CD4-positive, alpha-beta T cell (primary cell): ENCODE measurements around the gene CAMTA1. TPM values are rescaled to one million over a fixed set of nuclear protein-coding genes. Genes with fewer than 3 reads are reported as not detected.
"Not testable (repeated sequence)": the region's sequence is repeated elsewhere in the genome, so short reads cannot be mapped to it uniquely, and the experiment has no call there.

Source experiments
- ATAC-seq: fragments of 200-7000 bp; cut with Tn5 transposase; one replicate; pipeline ENCODE4 v1.10.0; 2022; ENCODE audit warnings: mild to moderate bottlenecking; ENCODE audit not compliant: poor library complexity
- CTCF ChIA-PET: fragments of 350-600 bp; sonication (Branson Sonifier 250); formaldehyde crosslinking; loops from one replicate; lab custom pipeline; 2021; ENCODE audit warnings: antibody characterized with exemption, inconsistent platforms; lab: Charles Lee
- POLR2A ChIA-PET: fragments of 350-600 bp; sonication (Branson Sonifier 250); formaldehyde crosslinking; loops from one replicate; lab custom pipeline; 2021; ENCODE audit warnings: antibody characterized with exemption, inconsistent platforms; lab: Charles Lee
- DNase-seq, 14 experiments: peaks; one replicate each; pipeline ENCODE4 v3.0.0-alpha.2; 2013 to 2020; ENCODE audit warnings: mixed read lengths in 2 of 14
- H3K27ac ChIP-seq, 2 donors: one replicate each; pipeline versions ENCODE4 v1.5.1 to v1.7.0; 2013; ENCODE audit warnings: low read length in 2 of 2, low read depth in 1 of 2, mild to moderate bottlenecking in 1 of 2
- H3K27me3 ChIP-seq, 2 experiments: 1 replicate in 1 of 2; 2 replicates in 1 of 2; pipeline versions ENCODE4 v1.6.1 to v1.7.0; 2013; ENCODE audit warnings: low read length in 2 of 2, control low read depth in 1 of 2, mild to moderate bottlenecking in 1 of 2, moderate library complexity in 1 of 2; ENCODE audit not compliant: insufficient read depth in 2 of 2, control insufficient read depth in 1 of 2
- H3K36me3 ChIP-seq: one replicate; pipeline ENCODE4 v1.6.1; 2013; ENCODE audit warnings: low read length, control low read depth; ENCODE audit not compliant: insufficient read depth
- H3K4me1 ChIP-seq: one replicate; pipeline ENCODE4 v1.6.1; 2013; ENCODE audit warnings: low read length, control low read depth; ENCODE audit not compliant: insufficient read depth
- H3K4me3 ChIP-seq: one replicate; pipeline ENCODE4 v1.5.1; 2013; ENCODE audit warnings: mild to moderate bottlenecking, low read length, moderate library complexity
- H3K9me3 ChIP-seq, 2 experiments: 1 replicate in 1 of 2; 2 replicates in 1 of 2; pipeline versions ENCODE4 v1.6.1 to v1.7.0; 2013; ENCODE audit warnings: low read length in 2 of 2, mild to moderate bottlenecking in 2 of 2, control low read depth in 1 of 2, moderate library complexity in 1 of 2; ENCODE audit not compliant: control insufficient read depth in 1 of 2, insufficient read depth in 1 of 2
- H3K27ac Mint-ChIP-seq: one replicate; pipeline ENCODE4 v1.8.0; 2020; ENCODE audit warnings: mixed read lengths
- H3K27me3 Mint-ChIP-seq: one replicate; pipeline ENCODE4 v1.8.0; 2021; ENCODE audit warnings: mixed read lengths
- H3K36me3 Mint-ChIP-seq: one replicate; pipeline ENCODE4 v1.8.0; 2021; ENCODE audit warnings: low read depth, mixed read lengths
- H3K4me1 Mint-ChIP-seq: one replicate; pipeline ENCODE4 v1.8.0; 2021; ENCODE audit warnings: low read depth, mixed read lengths
- H3K4me3 Mint-ChIP-seq: one replicate; pipeline ENCODE4 v1.8.0; 2020; ENCODE audit warnings: mild to moderate bottlenecking, mixed read lengths
- H3K9me3 Mint-ChIP-seq: one replicate; pipeline ENCODE4 v1.8.0; 2020; ENCODE audit warnings: mixed read lengths
- CTCF ChIP-seq: fragments of 200-600 bp; IDR thresholded peaks from one replicate; pipeline ENCODE4 v1.8.0; 2022; ENCODE audit warnings: antibody characterized with exemption, mild to moderate bottlenecking
- intact Hi-C, 2 experiments: fragments of 100-400 bp; cut with DNase I in 1 of 2; cut with micrococcal nuclease in 1 of 2; formaldehyde crosslinking; loops; one replicate each; pipeline versions ENCODE4 v1.15.1 to v1.9.0; 2023 to 2025; cut with DNase I, micrococcal nuclease
- total RNA-seq, 174 experiments: library from RNA in 2 of 174; stranded (reverse) in 2 of 174; gene quantifications; one replicate each; pipeline ENCODE4 v1.2.3 and lab custom pipeline; 2021 to 2026

The CAMTA1 gene
- total RNA-seq, 2 experiments from 2014 or later: 38.6 to 39.3 TPM

GRCh38 chr1:7690496-7691182, 905.4 kb downstream of the CAMTA1 start:
- peaks cover 16% of the 10 kb centered on the region for H3K27me3 Mint-ChIP-seq
- H3K9me3 Mint-ChIP-seq: no peaks in the 10 kb centered on the region
- no peaks in the 10 kb centered on the region for H3K4me1 ChIP-seq
- intact Hi-C loops: no loop called here
- DNase-seq (no peak), ATAC-seq (no peak)
- no peaks in the 10 kb centered on the region for H3K36me3 Mint-ChIP-seq
- peaks cover 0 to 5% of the 10 kb centered on the region in 2 experiments for H3K27me3 ChIP-seq
- ChIA-PET CTCF (no interaction called here), POLR2A (no interaction called here)
- no peak overlapping the region for H3K27ac ChIP-seq
- no peak overlapping the region for H3K27ac Mint-ChIP-seq
- H3K4me1 Mint-ChIP-seq: no peaks in the 10 kb centered on the region
- no peak overlapping the region for H3K4me3 Mint-ChIP-seq
- no peak for TF ChIP-seq CTCF
- H3K9me3 ChIP-seq: peaks cover 0 to 11% of the 10 kb centered on the region in 2 experiments
- H3K36me3 ChIP-seq: no peaks in the 10 kb centered on the region
- no peak overlapping the region for H3K4me3 ChIP-seq

DNA sequence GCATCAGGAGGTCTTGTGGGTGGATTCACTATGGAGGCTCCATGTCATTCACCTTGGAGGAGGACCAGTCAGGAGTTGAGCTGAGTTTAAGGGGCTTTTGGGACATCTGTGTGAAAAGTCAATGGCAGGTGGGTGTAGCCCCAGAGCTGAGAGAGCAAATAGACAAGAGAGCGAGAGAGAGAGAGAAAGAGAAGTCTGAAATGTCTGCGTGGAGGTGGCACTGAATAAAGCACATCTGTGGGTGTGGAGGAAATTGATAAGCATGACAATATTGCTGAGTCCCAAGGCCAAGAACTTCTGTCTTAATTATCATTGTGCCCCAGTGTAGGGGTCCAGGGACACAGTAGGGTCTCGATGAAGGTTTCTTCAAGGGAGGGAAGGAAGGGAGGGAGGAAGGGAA, 906.3 kb downstream of the CAMTA1 start:
- H3K36me3 ChIP-seq: no peaks in the 10 kb centered on the region
- peaks cover 0 to 5% of the 10 kb centered on the region in 2 experiments for H3K27me3 ChIP-seq
- DNase-seq (no peak), ATAC-seq (no peak)
- CTCF ChIA-PET: no interaction called here
- H3K27ac Mint-ChIP-seq: no peak overlapping the region
- H3K27me3 Mint-ChIP-seq: peaks cover 16% of the 10 kb centered on the region
- no peak overlapping the region for H3K4me3 Mint-ChIP-seq
- intact Hi-C loops: no loop called here
- H3K9me3 ChIP-seq: peaks cover 0 to 11% of the 10 kb centered on the region in 2 experiments
- no peak overlapping the region for H3K27ac ChIP-seq
- no peak for TF ChIP-seq CTCF
- no peak overlapping the region for H3K4me3 ChIP-seq
- POLR2A ChIA-PET: no interaction called here
- H3K36me3 Mint-ChIP-seq: no peaks in the 10 kb centered on the region
- H3K9me3 Mint-ChIP-seq: no peaks in the 10 kb centered on the region
- no peaks in the 10 kb centered on the region for H3K4me1 ChIP-seq
- no peaks in the 10 kb centered on the region for H3K4me1 Mint-ChIP-seq

DNA sequence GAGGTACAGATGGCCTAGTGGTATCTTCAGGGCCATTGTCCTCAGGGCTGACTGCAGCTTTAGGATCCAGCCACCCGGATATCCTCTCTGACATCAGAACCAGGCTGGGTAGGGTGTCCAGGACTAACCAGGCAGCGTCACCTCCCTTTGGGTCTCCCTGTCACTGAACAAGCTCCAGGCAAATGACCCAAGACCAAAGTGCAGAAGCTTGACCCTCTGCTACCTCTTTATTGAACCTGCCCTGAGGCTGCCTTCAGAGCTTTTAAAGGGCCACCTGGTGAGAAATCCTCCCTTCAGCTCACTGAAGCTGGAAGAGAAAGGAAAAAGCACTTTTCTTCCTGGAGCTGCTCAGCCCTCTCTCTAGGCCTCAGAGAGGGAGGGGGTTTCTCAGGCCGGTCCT, 906.8 kb downstream of the CAMTA1 start:
- Mint-ChIP-seq H3K4me3 (no peak overlapping the region), H3K4me1 (no peaks in the 10 kb centered on the region), H3K27me3 (peaks cover 16% of the 10 kb centered on the region), H3K36me3 (no peaks in the 10 kb centered on the region), H3K9me3 (no peaks in the 10 kb centered on the region), H3K27ac (no peak overlapping the region)
- H3K27ac ChIP-seq: no peak overlapping the region
- no peak for DNase-seq
- no peaks in the 10 kb centered on the region for H3K4me1 ChIP-seq
- peaks cover 0 to 11% of the 10 kb centered on the region in 2 experiments for H3K9me3 ChIP-seq
- no peaks in the 10 kb centered on the region for H3K36me3 ChIP-seq
- POLR2A ChIA-PET: no interaction called here
- intact Hi-C loops: no loop called here
- no peak for ATAC-seq
- no peak overlapping the region for H3K4me3 ChIP-seq
- TF ChIP-seq CTCF: no peak
- CTCF ChIA-PET: no interaction called here
- peaks cover 0 to 5% of the 10 kb centered on the region in 2 experiments for H3K27me3 ChIP-seq

GRCh38 chr1:7693037-7693436, 907.8 kb downstream of the CAMTA1 start:
- H3K27ac Mint-ChIP-seq, H3K4me1 Mint-ChIP-seq, H3K36me3 ChIP-seq, H3K36me3 Mint-ChIP-seq, H3K27me3 ChIP-seq, ATAC-seq, intact Hi-C loops, H3K4me1 ChIP-seq, H3K4me3 ChIP-seq, DNase-seq, POLR2A ChIA-PET, H3K4me3 Mint-ChIP-seq, H3K9me3 Mint-ChIP-seq, H3K27ac ChIP-seq: not testable (repeated sequence)
- H3K27me3 Mint-ChIP-seq: peaks cover 16% of the 10 kb centered on the region
- CTCF ChIA-PET: interaction anchor here (0.7 kb wide), 1 partner anchor 14 kb away, joined by 3 read pairs; no protein-coding TSS in a partner anchor
- H3K9me3 ChIP-seq: peaks cover 0 to 11% of the 10 kb centered on the region in 2 experiments
